Activated CD4-positive, CD25-positive, alpha-beta regulatory T cell (primary cell): ENCODE results near the gene RGS10.

Source experiments
- DNase-seq, 4 experiments: peaks; one replicate each; lab custom pipeline; 2025; lab: John Stamatoyannopoulos, UW

RGS10 gene

GRCh38 chr10:119518176-119518575 lies 24.3 kb downstream of the RGS10 start:
- DNase-seq = no peak

GRCh38 chr10:119517235-119518141 lies 25.0 kb downstream of the RGS10 start:
- peak in 1 of 4 experiments; percentile 24 for DNase-seq

- DNase-seq = peak in 2 of 4 experiments; percentile 16 to 30
Observed at GRCh38 chr10:119516381-119517234, 25.9 kb downstream of the RGS10 start.

DNA sequence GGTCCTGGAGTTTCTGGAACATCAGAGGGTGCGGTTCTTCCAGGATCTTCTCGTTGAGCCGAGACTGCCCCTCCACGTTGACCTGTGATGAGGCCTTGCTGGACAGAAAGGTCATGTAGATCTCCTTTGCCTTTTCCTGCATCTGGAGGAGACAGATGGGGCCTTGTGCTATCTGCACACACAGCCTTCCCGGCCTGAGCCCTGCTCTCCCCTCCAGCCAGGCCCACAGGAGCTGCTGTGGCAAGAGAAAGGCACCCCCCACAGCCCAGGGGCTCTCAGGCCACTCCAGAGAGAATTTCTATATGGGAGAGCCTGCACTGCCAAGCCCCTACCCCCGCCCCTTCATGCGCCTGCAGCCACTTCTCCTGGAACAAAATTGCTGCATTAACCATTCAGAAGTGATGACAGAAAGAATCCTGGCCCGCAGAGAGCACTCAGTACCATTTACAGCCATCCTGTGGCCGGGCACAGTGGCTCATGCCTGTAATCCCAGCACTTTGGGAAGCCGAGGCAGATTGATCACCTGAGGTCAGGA lies 26.9 kb downstream of the RGS10 start:
- DNase-seq = no peak

GRCh38 chr10:119514819-119515218 lies 27.7 kb downstream of the RGS10 start:
- DNase-seq = no peak

DNA sequence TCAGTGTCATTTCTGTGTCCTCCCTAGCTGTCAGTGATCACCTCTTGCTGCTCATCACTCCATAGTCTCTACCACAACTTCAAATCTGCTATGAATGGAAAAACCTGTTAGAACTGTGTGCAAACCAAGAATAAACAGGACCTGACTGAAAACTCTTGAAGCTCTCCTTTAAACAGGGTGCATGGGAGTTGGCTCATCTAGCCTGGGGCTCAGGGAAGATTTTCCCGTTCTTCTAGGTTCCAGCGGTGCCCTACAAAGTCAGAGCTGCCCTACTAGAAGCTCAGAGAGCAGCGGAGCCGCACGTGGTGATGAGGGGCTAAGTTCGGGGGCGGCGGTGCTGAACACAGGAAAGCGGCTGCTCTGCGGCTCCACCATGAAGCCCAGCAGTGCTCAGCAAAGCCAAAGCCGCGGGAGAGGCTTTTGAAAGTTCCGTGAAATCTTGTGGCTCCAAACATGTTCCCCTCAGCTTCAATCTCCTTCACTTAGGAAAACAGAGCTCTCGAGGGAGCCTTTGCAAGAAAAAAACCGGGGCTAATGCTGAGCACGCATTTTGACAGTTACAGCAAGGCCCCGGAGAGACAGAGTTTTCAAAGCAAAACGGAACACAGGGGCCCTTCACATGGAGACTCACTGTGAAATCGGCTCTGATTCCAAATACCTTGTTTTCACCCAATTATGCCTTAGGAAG lies 30.5 kb downstream of the RGS10 start:
- DNase-seq = no peak

GRCh38 chr10:119509909-119510451 lies 32.5 kb downstream of the RGS10 start:
- no peak for DNase-seq

- DNase-seq = no peak
Observed at GRCh38 chr10:119507115-119507514, 35.4 kb downstream of the RGS10 start.

- no peak for DNase-seq
Observed at GRCh38 chr10:119505588-119506315, 36.8 kb downstream of the RGS10 start.

GRCh38 chr10:119505131-119505551 lies 37.4 kb downstream of the RGS10 start:
- DNase-seq = no peak

GRCh38 chr10:119504651-119505050 lies 37.9 kb downstream of the RGS10 start:
- no peak for DNase-seq

GRCh38 chr10:119503821-119504220 lies 38.7 kb downstream of the RGS10 start:
- no peak for DNase-seq

GRCh38 chr10:119502618-119503155 lies 39.8 kb downstream of the RGS10 start:
- peak in 1 of 4 experiments; percentile 35 for DNase-seq

DNA sequence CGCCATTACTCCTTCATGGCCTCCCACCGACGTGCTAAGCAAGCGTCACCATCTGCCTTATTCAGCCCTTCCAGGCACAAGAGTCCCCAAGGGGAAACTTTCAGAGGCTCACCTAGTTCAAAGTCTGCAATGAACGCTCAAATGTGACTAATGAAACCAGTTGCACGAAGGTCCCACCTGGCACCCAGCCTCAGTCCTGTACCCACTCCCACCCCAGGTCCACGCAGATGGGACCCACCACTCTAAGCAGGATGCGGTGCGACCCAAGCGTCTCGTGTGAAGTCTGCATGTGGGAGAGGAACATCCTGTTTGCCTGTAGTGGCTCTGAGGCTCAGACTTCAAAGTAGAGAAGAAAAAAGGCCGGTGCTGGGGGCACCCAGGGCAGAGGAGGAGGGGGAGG lies 40.3 kb downstream of the RGS10 start:
- DNase-seq = peak; percentile 23 to 75 (median 54)

DNA sequence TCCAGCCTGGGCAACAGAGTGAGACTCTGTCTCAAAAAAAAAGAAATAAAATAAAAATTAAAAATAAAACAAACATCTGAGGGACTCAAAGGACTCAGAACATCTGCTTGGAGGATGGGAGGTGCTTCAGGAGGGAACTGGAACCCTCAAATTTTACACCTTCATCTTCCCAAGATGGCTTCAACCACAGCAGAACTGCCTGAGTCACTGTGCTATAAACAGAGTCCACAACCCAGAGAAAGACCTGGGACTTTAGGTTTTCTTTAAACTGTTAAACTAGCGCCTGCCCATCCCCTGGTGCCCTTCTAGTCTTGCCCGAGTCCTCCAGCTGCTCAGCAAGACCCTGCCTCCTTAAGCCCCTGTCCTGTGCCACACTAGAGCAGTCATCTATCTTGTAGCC lies 40.8 kb downstream of the RGS10 start:
- no peak for DNase-seq

DNA sequence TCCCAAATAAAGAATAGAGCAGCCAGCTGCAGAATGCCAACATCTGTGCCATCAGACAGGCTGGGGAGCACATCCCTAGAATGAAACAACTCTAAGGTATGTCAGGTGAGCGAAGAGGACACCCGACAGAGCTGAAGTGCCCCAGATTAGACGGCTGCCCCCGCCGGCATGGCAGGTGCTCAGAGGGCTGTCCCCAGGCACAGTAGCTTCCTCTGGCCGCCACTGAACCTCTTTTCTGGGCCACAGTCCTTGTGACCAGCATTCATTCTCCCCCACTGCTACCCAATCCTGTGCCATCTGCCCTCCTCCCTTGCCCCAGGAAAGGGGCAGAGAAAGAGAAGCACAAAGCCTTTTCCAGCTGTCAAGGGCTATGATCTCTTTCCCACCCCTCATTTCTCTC lies 41.7 kb downstream of the RGS10 start:
- DNase-seq = no peak

GRCh38 chr10:119500123-119500795 lies 42.3 kb downstream of the RGS10 start:
- no peak for DNase-seq

DNA sequence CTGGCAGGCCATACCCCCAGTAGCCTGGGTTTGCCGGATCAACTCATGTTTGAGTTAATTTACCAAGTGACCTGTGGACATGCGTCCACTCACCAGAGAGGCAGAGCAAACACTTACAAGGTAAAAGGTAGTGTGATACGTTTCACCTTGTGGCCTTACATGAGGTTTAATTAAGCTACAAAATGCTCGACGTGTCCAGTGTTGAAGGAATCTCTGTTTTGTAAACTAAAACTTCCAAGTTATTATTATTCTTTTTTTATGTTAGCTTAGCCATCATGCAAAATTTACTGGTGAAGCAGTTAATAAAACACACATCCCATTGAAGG lies 42.9 kb downstream of the RGS10 start:
- DNase-seq = no peak

- no peak for DNase-seq
Observed at GRCh38 chr10:119498889-119499676, 43.4 kb downstream of the RGS10 start.
